GM13976 (cell line): Measurements from ENCODE around the gene AZIN2.
A peak's percentile ranks its signal among the peaks of the same experiment; 100 is the strongest.

ENCODE experiments used
- DNase-seq: peaks from one replicate; pipeline ENCODE4 v3.0.0; 2012; ENCODE audit warnings: low spot score
- in situ Hi-C: fragments of 300-500 bp; cut with MboI; formaldehyde crosslinking; loops from one replicate; pipeline ENCODE4 v1.12.0; 2022; ENCODE audit warnings: low sequenced_read_pairs, mixed read lengths, inconsistent platforms; ENCODE audit not compliant: unreplicated experiment
- TF ChIP-seq, protein P1 (sequence below): IDR thresholded peaks from 2 replicates; pipeline ENCODE4 v1.5.1; 2012; ENCODE audit warnings: borderline replicate concordance, mild to moderate bottlenecking; ENCODE audit not compliant: insufficient read depth; ENCODE audit errors: extremely low read depth, missing control alignments, control extremely low read depth

AZIN2 gene

GRCh38 chr1:33110477-33110876, 29.5 kb downstream of the AZIN2 start:
- no peak for DNase-seq
- TF ChIP-seq, protein P1, sequence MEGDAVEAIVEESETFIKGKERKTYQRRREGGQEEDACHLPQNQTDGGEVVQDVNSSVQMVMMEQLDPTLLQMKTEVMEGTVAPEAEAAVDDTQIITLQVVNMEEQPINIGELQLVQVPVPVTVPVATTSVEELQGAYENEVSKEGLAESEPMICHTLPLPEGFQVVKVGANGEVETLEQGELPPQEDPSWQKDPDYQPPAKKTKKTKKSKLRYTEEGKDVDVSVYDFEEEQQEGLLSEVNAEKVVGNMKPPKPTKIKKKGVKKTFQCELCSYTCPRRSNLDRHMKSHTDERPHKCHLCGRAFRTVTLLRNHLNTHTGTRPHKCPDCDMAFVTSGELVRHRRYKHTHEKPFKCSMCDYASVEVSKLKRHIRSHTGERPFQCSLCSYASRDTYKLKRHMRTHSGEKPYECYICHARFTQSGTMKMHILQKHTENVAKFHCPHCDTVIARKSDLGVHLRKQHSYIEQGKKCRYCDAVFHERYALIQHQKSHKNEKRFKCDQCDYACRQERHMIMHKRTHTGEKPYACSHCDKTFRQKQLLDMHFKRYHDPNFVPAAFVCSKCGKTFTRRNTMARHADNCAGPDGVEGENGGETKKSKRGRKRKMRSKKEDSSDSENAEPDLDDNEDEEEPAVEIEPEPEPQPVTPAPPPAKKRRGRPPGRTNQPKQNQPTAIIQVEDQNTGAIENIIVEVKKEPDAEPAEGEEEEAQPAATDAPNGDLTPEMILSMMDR = no peak
- in situ Hi-C loops = no loop called here

DNA sequence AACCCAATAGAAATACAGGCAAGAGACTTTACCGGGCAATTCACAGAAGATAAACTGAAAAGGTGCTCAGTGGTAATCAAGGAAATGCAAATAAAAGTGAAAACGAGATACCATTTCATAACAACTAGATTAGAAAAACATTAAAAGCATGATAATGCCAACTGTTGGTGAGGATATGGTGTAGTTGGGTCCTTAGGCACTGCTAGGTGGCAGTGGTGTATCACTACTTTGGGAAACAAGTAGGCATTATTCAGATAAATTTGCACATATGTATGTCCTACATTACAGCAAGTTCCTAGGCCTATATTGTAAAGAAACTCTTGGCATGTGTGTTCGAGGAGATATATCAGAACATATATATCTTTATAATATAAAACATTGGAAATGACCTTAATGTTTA, 31.0 kb downstream of the AZIN2 start:
- in situ Hi-C loops = no loop called here
- TF ChIP-seq, protein P1 = peak; percentile 23
- no peak for DNase-seq

DNA sequence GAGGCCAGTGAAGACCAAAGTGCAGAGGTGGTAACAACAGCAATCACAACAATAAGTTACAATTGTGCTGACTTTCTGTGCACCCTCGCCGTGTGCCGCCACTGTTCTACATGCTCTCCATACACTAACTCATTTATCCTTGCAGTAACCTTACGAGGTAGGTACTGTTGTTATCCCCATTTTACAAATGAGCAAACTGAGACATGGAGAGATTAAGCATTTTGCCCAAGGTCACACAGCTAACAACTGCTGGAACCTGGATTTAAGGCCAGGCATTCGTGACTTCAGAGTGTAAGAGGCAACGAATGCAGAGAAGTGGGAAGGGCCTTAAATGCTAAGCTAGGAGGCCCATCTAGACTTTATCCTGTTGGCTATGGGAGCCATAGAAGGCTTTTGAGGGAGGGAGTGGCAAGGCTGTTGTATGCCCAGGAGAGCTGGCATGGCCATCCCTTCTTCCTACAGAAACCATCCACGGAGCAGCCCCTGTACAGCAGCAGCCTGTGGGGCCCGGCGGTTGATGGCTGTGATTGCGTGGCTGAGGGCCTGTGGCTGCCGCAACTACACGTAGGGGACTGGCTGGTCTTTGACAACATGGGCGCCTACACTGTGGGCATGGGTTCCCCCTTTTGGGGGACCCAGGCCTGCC, 36.6 kb downstream of the AZIN2 start:
- DNase-seq = no peak
- in situ Hi-C loops = no loop called here
- TF ChIP-seq, protein P1 = no peak

- DNase-seq = no peak
- TF ChIP-seq, protein P1 = no peak
- in situ Hi-C loops = no loop called here
Measured at GRCh38 chr1:33118274-33118673, 37.3 kb downstream of the AZIN2 start.

DNA sequence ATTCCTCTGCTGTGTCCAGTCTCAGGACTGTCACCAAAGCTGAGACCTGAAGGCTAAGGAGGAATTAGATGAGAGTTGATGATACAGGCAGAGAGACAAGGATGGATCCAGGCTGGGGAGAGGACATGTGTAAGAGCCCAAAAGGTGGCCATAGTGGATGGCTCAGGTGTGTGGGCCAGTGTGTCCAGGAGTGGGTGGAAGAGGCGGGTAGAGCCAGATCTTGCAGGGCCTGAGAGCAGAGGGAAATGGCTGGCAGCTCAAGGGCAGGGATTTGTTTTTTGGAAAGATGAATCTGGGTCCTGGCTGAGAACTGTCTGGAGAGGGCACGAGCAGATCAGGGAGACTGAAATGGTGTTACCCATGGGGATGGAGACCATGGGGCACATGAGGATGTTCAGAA, 38.1 kb downstream of the AZIN2 start:
- TF ChIP-seq, protein P1 = no peak
- no peak for DNase-seq
- in situ Hi-C loops = no loop called here

DNA sequence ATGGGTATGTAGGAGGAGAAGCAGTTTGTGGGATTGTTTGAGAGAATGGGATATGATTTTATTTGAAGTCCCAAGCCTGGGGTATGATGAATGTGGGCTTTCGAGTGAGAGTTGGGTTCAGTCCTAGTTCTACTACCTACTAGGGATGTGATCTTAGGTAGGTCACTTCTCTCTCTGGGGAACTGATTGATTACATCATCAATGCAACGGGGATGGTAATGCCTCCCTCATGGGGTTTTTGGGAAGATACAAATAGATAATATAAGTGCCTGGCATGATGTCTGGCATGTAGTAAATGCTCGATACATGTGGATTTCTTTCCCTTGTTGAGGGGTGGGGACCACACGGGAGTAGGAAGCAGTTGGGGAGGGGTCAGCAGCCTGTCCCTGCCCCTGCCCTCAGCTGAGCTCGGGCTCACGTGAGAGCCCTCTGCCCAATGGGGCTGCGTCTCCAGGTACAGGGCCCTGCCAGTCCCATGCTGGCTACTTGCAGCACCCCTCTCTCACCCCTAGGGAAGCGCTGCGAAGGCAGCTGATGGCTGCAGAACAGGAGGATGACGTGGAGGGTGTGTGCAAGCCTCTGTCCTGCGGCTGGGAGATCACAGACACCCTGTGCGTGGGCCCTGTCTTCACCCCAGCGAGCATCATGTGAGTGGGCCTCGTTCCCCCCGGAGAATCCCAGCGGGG, 38.7 kb downstream of the AZIN2 start:
- peak; percentile 74 for DNase-seq
- TF ChIP-seq, protein P1 = no peak
- in situ Hi-C loops = no loop called here
